Liver (tissue), 9 donors: ENCODE measurements around the gene SPATA32. TPM values are rescaled to one million over a fixed set of nuclear protein-coding genes. Genes with fewer than 3 reads are reported as not detected.
A peak's percentile ranks its signal among the peaks of the same experiment; 100 is the strongest.

Experiments
- DNase-seq: peaks from one replicate; pipeline ENCODE4 v3.0.0-alpha.2; 2017; ENCODE audit warnings: low spot score
- H3K27ac ChIP-seq, 2 donors: one replicate each; pipeline ENCODE4 v1.7.0; 2013; ENCODE audit warnings: inconsistent platforms in 2 of 2, low read length in 2 of 2, control low read depth in 1 of 2, low read depth in 1 of 2, mild to moderate bottlenecking in 1 of 2
- H3K27me3 ChIP-seq, 4 donors: one replicate each; pipeline versions ENCODE4 v1.6.1 to v1.7.0; 2013; ENCODE audit warnings: low read length in 3 of 4, inconsistent platforms in 1 of 4, mild to moderate bottlenecking in 1 of 4, moderate library complexity in 1 of 4; ENCODE audit not compliant: control insufficient read depth in 4 of 4, insufficient read depth in 4 of 4
- H3K36me3 ChIP-seq, 4 donors: one replicate each; pipeline versions ENCODE4 v1.6.1 to v1.7.0; 2013; ENCODE audit warnings: low read length in 3 of 4, mild to moderate bottlenecking in 3 of 4, low read depth in 1 of 4, moderate library complexity in 1 of 4; ENCODE audit not compliant: control insufficient read depth in 4 of 4, insufficient read depth in 3 of 4
- H3K4me1 ChIP-seq, 4 donors: one replicate each; pipeline versions ENCODE4 v1.6.1 to v1.7.0; 2013; ENCODE audit warnings: low read length in 3 of 4, mild to moderate bottlenecking in 3 of 4, moderate library complexity in 1 of 4; ENCODE audit not compliant: control insufficient read depth in 4 of 4, insufficient read depth in 4 of 4
- H3K4me3 ChIP-seq, 3 donors: one replicate each; pipeline versions ENCODE4 v1.6.1 to v1.7.0; 2013; ENCODE audit warnings: low read length in 3 of 3, control low read depth in 1 of 3, low read depth in 1 of 3, mild to moderate bottlenecking in 1 of 3
- H3K9ac ChIP-seq, 2 donors: one replicate each; pipeline ENCODE4 v1.7.0; 2013; ENCODE audit warnings: low read length in 2 of 2, mild to moderate bottlenecking in 2 of 2, moderate library complexity in 2 of 2, control low read depth in 1 of 2, low read depth in 1 of 2
- H3K9me3 ChIP-seq, 4 donors: one replicate each; pipeline versions ENCODE4 v1.6.1 to v1.7.0; 2013; ENCODE audit warnings: low read length in 3 of 4; ENCODE audit not compliant: control insufficient read depth in 4 of 4
- FOXA2 ChIP-seq: IDR thresholded peaks from 2 replicates; pipeline ENCODE4 v1.6.1; 2016; ENCODE audit warnings: antibody characterized with exemption
- GABPA ChIP-seq, 2 donors: IDR thresholded peaks in 1 of 2; conservative IDR thresholded peaks in 1 of 2; 2 replicates each; pipeline ENCODE4 v1.6.1; 2016; ENCODE audit warnings: antibody characterized with exemption in 2 of 2, mild to moderate bottlenecking in 1 of 2, moderate library complexity in 1 of 2
- HNF4A ChIP-seq, 2 donors: conservative IDR thresholded peaks; 2 replicates each; pipeline ENCODE4 v1.6.1; 2016; ENCODE audit warnings: antibody characterized with exemption in 2 of 2, mild to moderate bottlenecking in 2 of 2
- HNF4G ChIP-seq: IDR thresholded peaks from 2 replicates; pipeline ENCODE4 v1.6.1; 2016; ENCODE audit warnings: antibody characterized with exemption
- JUND ChIP-seq, 2 donors: IDR thresholded peaks; 2 replicates each; pipeline ENCODE4 v1.6.1; 2016; ENCODE audit warnings: antibody characterized with exemption in 2 of 2
- MAX ChIP-seq: IDR thresholded peaks from 2 replicates; pipeline ENCODE4 v1.6.1; 2016; ENCODE audit warnings: antibody characterized with exemption
- RAD21 ChIP-seq, 2 donors: IDR thresholded peaks; 2 replicates each; pipeline ENCODE4 v1.6.1; 2016; ENCODE audit warnings: antibody characterized with exemption in 2 of 2, mild to moderate bottlenecking in 2 of 2
- REST ChIP-seq: IDR thresholded peaks from 2 replicates; pipeline ENCODE4 v1.6.1; 2016; ENCODE audit warnings: antibody characterized with exemption, mild to moderate bottlenecking
- RXRA ChIP-seq, 2 donors: IDR thresholded peaks; 2 replicates each; pipeline ENCODE4 v1.6.1; 2017 to 2018; ENCODE audit warnings: antibody characterized with exemption in 2 of 2, mild to moderate bottlenecking in 1 of 2
- SP1 ChIP-seq: IDR thresholded peaks from 2 replicates; pipeline ENCODE4 v1.6.1; 2018; ENCODE audit warnings: antibody characterized with exemption, mild to moderate bottlenecking
- YY1 ChIP-seq: IDR thresholded peaks from 2 replicates; pipeline ENCODE4 v1.6.1; 2016; ENCODE audit warnings: antibody characterized with exemption, mild to moderate bottlenecking
- ZBTB33 ChIP-seq: IDR thresholded peaks from 2 replicates; pipeline ENCODE4 v1.6.1; 2016; ENCODE audit warnings: antibody characterized with exemption
- WGBS: extraction: QIAGEN DNeasy Blood & Tissue Kit; methylation state at CpG from one replicate; pipeline ENCODE4 v1.1.7; 2013; 5-methylcytosine and 5-hydroxymethylcytosine counted together
- polyA plus RNA-seq, 2 donors: library from polyadenylated mRNA; stranded (reverse) in 1 of 2; unstranded in 1 of 2; fragments of 200-250 nt in 1 of 2; fragments of >200 nt in 1 of 2; fragmentation: Nextera tagmentation in 1 of 2; extraction: Ambion mirVana in 1 of 2; gene quantifications; one replicate each; pipeline versions ENCODE4 v1.2.1 to v1.2.3, GENCODE V29; 2013 to 2015
- total RNA-seq, 2 donors: library from RNA; depleted of rRNA; stranded (reverse); fragments of >200 nt; gene quantifications; one replicate each; pipeline ENCODE4 v1.2.3, GENCODE V29; 2014
- TF ChIP-seq, protein P1 (sequence below): fragments of 150-350 bp; IDR thresholded peaks from 2 replicates; pipeline ENCODE4 v1.5.1; 2017; ENCODE audit warnings: improper control_type of control experiment, low read depth, low read length; ENCODE audit not compliant: missing input control
- donor health status: healthy.
- donor health status: healthy.
- donor health status: healthy.
- donor health status: healthy.
- donor health status: healthy.

Gene SPATA32
- total and polyA plus RNA-seq, 4 donors = not detected

DNA sequence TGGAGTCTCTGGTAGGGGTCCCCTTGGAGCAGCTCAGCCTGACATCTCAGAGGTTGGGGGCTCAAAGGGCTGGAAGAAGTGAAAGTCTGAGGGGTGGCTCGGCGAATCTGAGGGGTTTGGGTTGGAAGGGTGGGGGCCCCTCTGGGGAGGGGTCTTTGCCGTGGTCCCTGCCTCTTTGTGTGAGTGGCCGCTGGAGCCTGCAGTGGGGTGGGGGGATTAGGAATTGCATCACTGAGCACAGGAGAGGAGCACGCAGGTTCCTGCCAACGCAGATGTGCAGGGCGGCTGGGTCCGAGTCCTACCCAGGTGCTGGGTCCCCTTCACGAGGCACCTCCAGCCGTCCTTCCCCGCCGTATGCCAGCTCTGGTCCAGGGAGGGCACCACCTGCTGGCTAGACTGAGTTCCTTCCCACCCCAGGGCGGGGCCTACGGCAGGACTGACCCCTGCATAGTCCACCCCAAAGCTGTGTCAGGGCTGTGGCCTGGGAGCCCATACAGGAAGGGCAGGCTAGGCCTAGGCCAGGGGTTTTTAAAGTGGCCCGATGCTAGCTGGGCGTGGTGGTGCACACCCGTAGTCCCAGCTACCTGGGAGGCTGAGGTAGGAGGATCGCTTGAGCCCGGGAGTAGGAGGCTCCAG, 30.3 kb downstream of the SPATA32 start:
- Histone ChIP-seq H3K4me3 (no peak overlapping the region), H3K4me1 (peaks cover 0 to 5% (median 0%) of the 10 kb centered on the region in 4 donors), H3K27ac (no peak overlapping the region), H3K36me3 (no peaks in the 10 kb centered on the region), H3K27me3 (no peaks in the 10 kb centered on the region), H3K9ac (no peak overlapping the region), H3K9me3 (no peaks in the 10 kb centered on the region)
- TF ChIP-seq, protein P1, sequence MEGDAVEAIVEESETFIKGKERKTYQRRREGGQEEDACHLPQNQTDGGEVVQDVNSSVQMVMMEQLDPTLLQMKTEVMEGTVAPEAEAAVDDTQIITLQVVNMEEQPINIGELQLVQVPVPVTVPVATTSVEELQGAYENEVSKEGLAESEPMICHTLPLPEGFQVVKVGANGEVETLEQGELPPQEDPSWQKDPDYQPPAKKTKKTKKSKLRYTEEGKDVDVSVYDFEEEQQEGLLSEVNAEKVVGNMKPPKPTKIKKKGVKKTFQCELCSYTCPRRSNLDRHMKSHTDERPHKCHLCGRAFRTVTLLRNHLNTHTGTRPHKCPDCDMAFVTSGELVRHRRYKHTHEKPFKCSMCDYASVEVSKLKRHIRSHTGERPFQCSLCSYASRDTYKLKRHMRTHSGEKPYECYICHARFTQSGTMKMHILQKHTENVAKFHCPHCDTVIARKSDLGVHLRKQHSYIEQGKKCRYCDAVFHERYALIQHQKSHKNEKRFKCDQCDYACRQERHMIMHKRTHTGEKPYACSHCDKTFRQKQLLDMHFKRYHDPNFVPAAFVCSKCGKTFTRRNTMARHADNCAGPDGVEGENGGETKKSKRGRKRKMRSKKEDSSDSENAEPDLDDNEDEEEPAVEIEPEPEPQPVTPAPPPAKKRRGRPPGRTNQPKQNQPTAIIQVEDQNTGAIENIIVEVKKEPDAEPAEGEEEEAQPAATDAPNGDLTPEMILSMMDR = peak; percentile 24
- peak in 1 of 2 donors; percentile 46 for TF ChIP-seq RAD21 (IDR thresholded peaks at IDR 0.05)
- TF ChIP-seq ZBTB33 = no peak
- WGBS = 72% methylated on average over 19 of the region's 19 CpGs
- no peak for DNase-seq

GRCh38 chr17:45230787-45231480, 31.0 kb downstream of the SPATA32 start:
- H3K4me1 ChIP-seq = peaks cover 0 to 5% (median 0%) of the 10 kb centered on the region in 4 donors
- DNase-seq = no peak

More at GRCh38 chr17:45230787-45231480, 31.0 kb downstream of the SPATA32 start:
- Histone ChIP-seq H3K27ac (no peak overlapping the region), H3K36me3 (no peaks in the 10 kb centered on the region), H3K9ac (no peak overlapping the region), H3K4me3 (no peak overlapping the region), H3K27me3 (no peaks in the 10 kb centered on the region), H3K9me3 (no peaks in the 10 kb centered on the region)
- WGBS = 53% methylated on average over 12 of the region's 12 CpGs
- TF ChIP-seq JUND (IDR thresholded peaks at IDR 0.05) = no peak
- no peak for TF ChIP-seq YY1
- TF ChIP-seq FOXA2 = no peak
- no peak for TF ChIP-seq GABPA (IDR thresholded peaks at IDR 0.05 in 1 of 2, conservative IDR thresholded peaks at IDR 0.05 in 1 of 2)
- TF ChIP-seq REST = no peak
- no peak for TF ChIP-seq RAD21 (IDR thresholded peaks at IDR 0.05)
- TF ChIP-seq RXRA (IDR thresholded peaks at IDR 0.05) = no peak
- no peak for TF ChIP-seq ZBTB33
- no peak for TF ChIP-seq HNF4A (conservative IDR thresholded peaks at IDR 0.05)
- no peak for TF ChIP-seq SP1
- no peak for TF ChIP-seq MAX
- TF ChIP-seq HNF4G = no peak
